SK-N-SH treated with all-trans-retinoic acid at 6 μM for 48 hours (cell line): Measurements from ENCODE around the gene GLI2.

Source experiments
- ATAC-seq: fragments of 200-7000 bp; cut with Tn5 transposase; 3 replicates; pipeline ENCODE4 v1.9.1; 2020; ENCODE audit warnings: mild to moderate bottlenecking, moderate library complexity
- ARNTL ChIP-seq: fragments of 450-650 bp; formaldehyde crosslinking; IDR thresholded peaks from 2 replicates; pipeline ENCODE4 v1.5.0; 2020; ENCODE audit warnings: low read depth, mild to moderate bottlenecking, moderate library complexity, borderline replicate concordance
- CREB5 ChIP-seq: fragments of 250-450 bp; sonication (Bioruptor Pico); IDR thresholded peaks from 2 replicates; pipeline ENCODE4 v1.5.1; 2020; ENCODE audit warnings: low read depth, mild to moderate bottlenecking, moderate library complexity
- CSDC2 ChIP-seq: fragments of 250-450 bp; sonication (Bioruptor Pico); IDR thresholded peaks from 2 replicates; pipeline ENCODE4 v1.5.0; 2020; ENCODE audit warnings: mild to moderate bottlenecking, moderate library complexity
- CSRNP3 ChIP-seq: fragments of 250-450 bp; sonication (Bioruptor Pico); IDR thresholded peaks from 2 replicates; pipeline ENCODE4 v1.5.1; 2021; ENCODE audit warnings: mild to moderate bottlenecking, moderate library complexity
- ESRRG ChIP-seq: fragments of 250-450 bp; sonication (Bioruptor Pico); IDR thresholded peaks from 2 replicates; pipeline ENCODE4 v1.6.1; 2021; ENCODE audit warnings: mild to moderate bottlenecking
- GLIS3 ChIP-seq: fragments of 250-450 bp; sonication (Bioruptor Pico); IDR thresholded peaks from 2 replicates; pipeline ENCODE4 v1.5.0; 2020; ENCODE audit warnings: mild to moderate bottlenecking, moderate library complexity
- ISL1 ChIP-seq: fragments of 250-450 bp; sonication (Bioruptor Pico); IDR thresholded peaks from 2 replicates; pipeline ENCODE4 v2.1.2; 2022; ENCODE audit warnings: mild to moderate bottlenecking, moderate library complexity
- OSR1 ChIP-seq: fragments of 250-450 bp; sonication (Bioruptor Pico); IDR thresholded peaks from 2 replicates; pipeline ENCODE4 v1.8.0; 2022; ENCODE audit warnings: moderate library complexity, mild to moderate bottlenecking, inconsistent platforms
- PATZ1 ChIP-seq: fragments of 250-450 bp; sonication (Bioruptor Pico); IDR thresholded peaks from 2 replicates; pipeline ENCODE4 v1.8.0; 2020; ENCODE audit warnings: mild to moderate bottlenecking, moderate library complexity, borderline replicate concordance
- POU6F1 ChIP-seq: fragments of 250-450 bp; sonication (Bioruptor Pico); IDR thresholded peaks from 2 replicates; pipeline ENCODE4 v1.8.0; 2021; ENCODE audit warnings: low read depth, mild to moderate bottlenecking, moderate library complexity, borderline replicate concordance
- PPARA ChIP-seq: fragments of 250-450 bp; sonication (Bioruptor Pico); IDR thresholded peaks from 2 replicates; pipeline ENCODE4 v1.5.0; 2020; ENCODE audit warnings: mild to moderate bottlenecking, borderline replicate concordance
- SNAI2 ChIP-seq: fragments of 250-450 bp; sonication (Bioruptor Pico); IDR thresholded peaks from 2 replicates; pipeline ENCODE4 v1.5.0; 2020; ENCODE audit warnings: mild to moderate bottlenecking, moderate library complexity
- TOX ChIP-seq: fragments of 250-450 bp; sonication (Bioruptor Pico); IDR thresholded peaks from 2 replicates; pipeline ENCODE4 v1.8.0; 2021; ENCODE audit warnings: mild to moderate bottlenecking, moderate library complexity, borderline replicate concordance
- TSHZ2 ChIP-seq: fragments of 250-450 bp; sonication (Bioruptor Pico); IDR thresholded peaks from 2 replicates; pipeline ENCODE4 v1.5.0; 2020; ENCODE audit warnings: mild to moderate bottlenecking, moderate library complexity
- ZC3H10 ChIP-seq: fragments of 250-450 bp; sonication (Bioruptor Pico); IDR thresholded peaks from 2 replicates; pipeline ENCODE4 v1.5.1; 2021; ENCODE audit warnings: mild to moderate bottlenecking, moderate library complexity
- ZFP3 ChIP-seq: fragments of 250-450 bp; sonication (Bioruptor Pico); IDR thresholded peaks from 2 replicates; pipeline ENCODE4 v1.5.0; 2020; ENCODE audit warnings: mild to moderate bottlenecking, moderate library complexity
- ZFP30 ChIP-seq: fragments of 450-650 bp; formaldehyde crosslinking; IDR thresholded peaks from 2 replicates; pipeline ENCODE4 v1.5.0; 2022; ENCODE audit warnings: mild to moderate bottlenecking, moderate library complexity
- ZNF70 ChIP-seq: fragments of 450-650 bp; formaldehyde crosslinking; IDR thresholded peaks from 2 replicates; pipeline ENCODE4 v1.5.0; 2020; ENCODE audit warnings: mild to moderate bottlenecking, moderate library complexity
- ZNF8 ChIP-seq: fragments of 450-650 bp; formaldehyde crosslinking; IDR thresholded peaks from 2 replicates; pipeline ENCODE4 v1.5.0; 2020; ENCODE audit warnings: mild to moderate bottlenecking, moderate library complexity

GLI2 gene

GRCh38 chr2:120735746-120736170 is at the start of gene GLI2:
Gene GLI2, plus strand, starts transcription at chr2:120735868. Its CDS starts 61,453 bp downstream, at chr2:120797321.
- TF ChIP-seq TOX (CRISPR knock-in tag): no peak
- TF ChIP-seq ZC3H10 (CRISPR knock-in tag): no peak
- TF ChIP-seq ISL1 (CRISPR knock-in tag): no peak
- TF ChIP-seq ZNF70 (CRISPR knock-in tag): no peak
- no peak for TF ChIP-seq ZFP30 (CRISPR knock-in tag)
- peak; percentile 76 for ATAC-seq

GRCh38 chr2:120685974-120686297 is 49.7 kb upstream of the GLI2 start:
- TF ChIP-seq POU6F1 (CRISPR knock-in tag): no peak
- TF ChIP-seq PATZ1 (CRISPR knock-in tag): no peak
- TF ChIP-seq ZC3H10 (CRISPR knock-in tag): no peak
- no peak for TF ChIP-seq SNAI2 (CRISPR knock-in tag)
- ATAC-seq: no peak

GRCh38 chr2:120686511-120687168 is 49.0 kb upstream of the GLI2 start:
- TF ChIP-seq CSDC2 (CRISPR knock-in tag) (no peak), ZFP3 (CRISPR knock-in tag) (no peak), ZNF8 (no peak), TSHZ2 (CRISPR knock-in tag) (no peak), SNAI2 (CRISPR knock-in tag) (no peak), PPARA (CRISPR knock-in tag) (no peak), CSRNP3 (CRISPR knock-in tag) (no peak), GLIS3 (no peak), CREB5 (CRISPR knock-in tag) (no peak), ZNF70 (CRISPR knock-in tag) (no peak), ZFP30 (CRISPR knock-in tag) (no peak), ISL1 (CRISPR knock-in tag) (no peak), TOX (CRISPR knock-in tag) (no peak), ESRRG (CRISPR knock-in tag) (no peak), OSR1 (CRISPR knock-in tag) (no peak), POU6F1 (CRISPR knock-in tag) (no peak), PATZ1 (CRISPR knock-in tag) (no peak), ARNTL (CRISPR knock-in tag) (no peak)
- no peak for ATAC-seq
